NCI-H1417 treated with DMSO at 0.1 percent for 48 hours (cell line): ENCODE results near the gene TMOD3.

Experiments
- DNase-seq: peaks from one replicate; lab custom pipeline; 2025; lab: John Stamatoyannopoulos, UW

Gene TMOD3

DNA sequence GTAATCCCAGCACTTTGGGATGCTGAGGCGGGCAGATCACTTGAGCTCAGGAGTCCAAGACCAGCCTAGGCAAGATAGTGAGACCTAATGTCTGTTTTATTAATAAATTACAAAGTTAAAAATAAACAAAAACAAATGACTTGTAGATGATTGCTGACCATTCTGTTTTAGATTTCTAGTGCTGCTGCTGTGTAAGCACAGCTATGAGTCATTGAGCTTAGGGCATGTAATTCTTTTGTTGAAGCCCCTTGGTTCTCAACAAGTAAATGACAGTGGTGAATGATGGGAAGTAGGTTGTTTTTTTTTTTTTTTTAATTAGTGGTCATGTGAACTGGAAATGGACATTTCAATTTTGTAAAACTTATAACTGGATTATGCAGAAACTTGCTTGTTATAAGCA lies 78.9 kb downstream of the TMOD3 start:
- DNase-seq: no peak

DNA sequence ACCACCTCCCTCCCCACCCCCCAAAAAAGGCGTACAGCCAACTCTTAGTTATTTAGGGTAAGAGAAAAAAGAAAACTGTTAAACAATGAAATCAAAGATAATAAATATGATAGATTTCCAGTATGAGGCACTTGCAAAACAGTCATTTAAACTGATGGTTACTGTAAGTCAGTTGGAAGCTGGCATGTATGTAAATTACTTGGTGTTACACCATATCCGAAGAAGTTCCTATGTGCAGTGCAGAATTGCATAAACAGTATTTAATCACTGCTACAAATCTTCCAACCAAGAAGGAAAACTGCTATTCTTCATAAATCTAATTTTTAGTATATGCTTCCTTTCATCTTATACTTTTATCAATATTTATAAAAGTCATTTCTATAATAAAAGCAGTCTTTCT lies 80.1 kb downstream of the TMOD3 start:
- no peak for DNase-seq

DNA sequence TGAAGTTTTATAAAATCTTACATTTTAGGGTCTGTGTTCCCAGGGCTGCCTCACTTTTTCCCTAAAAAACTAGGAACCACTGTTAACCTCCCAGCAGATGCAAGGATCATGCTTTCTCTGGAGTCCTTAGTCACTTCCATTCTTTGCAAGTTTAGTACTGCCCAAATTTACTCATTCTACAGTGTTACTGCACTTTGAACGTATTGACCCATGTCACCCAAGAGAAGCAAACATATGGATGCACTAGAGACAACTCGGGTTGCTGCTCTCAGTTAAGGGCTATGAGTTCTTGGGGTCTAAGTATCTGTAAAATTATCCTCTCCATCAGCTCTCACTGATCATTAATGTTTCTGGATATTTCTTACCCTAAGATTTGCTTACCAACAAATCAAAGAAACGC lies 83.1 kb downstream of the TMOD3 start:
- DNase-seq: no peak

DNA sequence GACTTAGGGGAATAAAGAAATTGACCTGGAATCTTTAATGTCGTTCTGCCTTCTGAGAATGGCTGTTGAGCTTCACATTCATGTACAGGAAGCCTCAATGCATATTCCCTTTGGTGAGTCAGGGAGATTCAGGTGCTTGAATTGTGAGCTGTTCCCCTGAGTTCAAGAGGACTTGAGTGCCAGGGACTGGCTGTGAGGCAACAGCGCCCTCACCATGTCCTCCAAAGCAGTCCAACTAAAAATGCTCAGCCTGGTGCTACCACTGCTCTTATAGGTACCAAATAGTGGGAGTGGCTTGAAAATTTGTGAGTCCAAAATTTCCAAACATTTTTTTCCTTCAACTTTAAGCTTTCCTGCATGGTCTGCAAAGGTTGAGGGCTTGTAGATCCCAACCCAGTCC lies 88.0 kb downstream of the TMOD3 start:
- no peak for DNase-seq

DNA sequence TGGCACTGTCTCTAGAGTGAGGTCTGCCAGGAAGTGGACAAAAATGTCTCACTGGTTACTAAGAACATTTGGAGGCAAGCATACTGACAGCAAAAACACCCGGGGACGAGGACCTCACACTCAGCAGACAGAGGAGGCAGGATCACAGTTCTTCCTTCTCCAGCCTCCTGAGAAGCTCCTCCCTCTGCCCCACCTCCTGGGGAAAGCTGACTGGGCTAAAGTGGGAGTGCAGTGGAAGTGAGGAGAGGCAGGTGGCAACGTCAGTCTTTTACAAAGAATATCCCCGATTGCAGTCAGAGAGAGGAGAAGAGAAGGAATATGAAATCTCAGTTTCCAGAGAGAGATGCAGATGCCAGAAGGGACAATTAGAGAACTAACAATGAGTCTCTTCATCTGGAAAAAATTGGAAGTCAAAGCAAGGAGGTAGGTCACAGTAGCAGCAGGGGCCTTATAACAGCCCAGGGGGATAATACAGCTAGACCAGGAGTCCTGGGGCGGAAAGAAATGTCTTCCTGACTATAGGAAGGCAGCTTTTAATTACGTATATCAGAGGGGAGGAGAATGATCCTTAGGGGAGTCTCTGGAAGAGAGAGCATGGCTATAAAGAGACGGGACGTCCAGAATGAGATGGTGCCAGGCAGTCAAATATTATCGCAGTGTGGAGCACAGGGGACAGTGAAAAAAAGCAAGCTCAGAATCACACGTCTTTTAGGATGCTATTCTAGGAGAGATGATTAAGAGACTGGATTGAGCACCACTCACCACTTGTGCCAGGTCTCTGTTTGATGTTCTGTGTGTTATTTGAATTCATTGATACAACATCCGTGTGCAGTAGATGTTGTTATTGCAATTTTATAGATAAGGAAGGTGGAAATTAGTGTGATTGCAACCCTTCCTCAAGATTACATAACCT lies 95.0 kb downstream of the TMOD3 start:
- DNase-seq: no peak

DNA sequence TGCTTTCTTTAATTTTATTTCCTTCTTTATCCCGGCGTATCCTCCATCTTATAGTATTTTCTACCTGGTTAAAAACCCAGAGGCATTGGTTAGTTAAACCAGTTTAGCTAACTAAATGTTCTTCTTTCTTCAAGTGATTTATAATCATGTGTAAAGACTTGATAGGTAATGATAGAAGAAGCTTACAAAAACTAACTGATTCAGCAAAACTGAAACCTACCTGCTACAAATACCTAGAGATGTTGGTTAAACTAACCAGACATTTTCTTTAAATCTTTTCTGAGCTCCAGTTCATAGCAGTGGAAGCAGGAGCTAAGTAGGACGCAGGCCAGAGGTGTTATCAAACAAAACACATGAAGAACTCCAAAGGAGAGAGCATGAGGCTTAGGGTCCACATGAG lies 97.4 kb downstream of the TMOD3 start:
- DNase-seq: no peak

DNA sequence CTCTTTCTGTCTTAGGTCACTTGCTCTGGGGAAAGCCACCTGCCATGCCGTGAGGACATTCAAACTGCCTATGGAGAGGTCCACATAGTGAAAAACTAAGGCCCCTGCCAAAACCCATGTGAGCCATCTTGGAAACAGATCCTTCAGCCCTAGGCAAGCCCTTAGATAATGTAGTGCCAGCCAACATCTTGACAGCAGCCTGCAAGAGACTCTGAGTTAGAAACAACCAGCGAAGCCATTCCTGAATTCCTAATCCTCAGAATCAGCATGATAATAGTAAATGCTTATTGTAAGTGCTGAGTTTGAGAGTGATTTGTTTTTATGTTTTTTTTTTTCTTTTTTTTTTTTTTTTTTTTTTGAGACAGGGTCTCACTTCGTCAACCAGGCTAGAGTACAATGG lies 101.6 kb downstream of the TMOD3 start:
- DNase-seq: no peak

DNA sequence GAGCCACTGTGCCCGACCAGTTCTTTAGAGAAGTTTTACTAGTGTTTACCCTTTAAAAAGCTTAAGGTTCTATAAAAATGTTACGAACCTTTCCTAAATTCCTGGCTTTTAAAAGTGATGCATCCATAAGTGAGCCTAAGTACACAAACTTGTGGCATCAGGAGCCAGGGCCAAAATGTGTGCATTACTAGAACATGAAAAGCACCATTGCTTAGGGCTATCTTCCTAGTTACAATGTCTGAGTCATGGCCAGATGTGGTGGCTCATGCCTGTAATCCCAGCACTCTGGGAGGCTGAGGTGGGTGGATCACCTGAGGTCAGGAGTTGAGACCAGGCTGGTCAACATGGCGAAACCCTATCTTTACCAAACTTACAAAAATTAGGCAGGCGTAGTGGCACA lies 102.2 kb downstream of the TMOD3 start:
- DNase-seq: no peak

DNA sequence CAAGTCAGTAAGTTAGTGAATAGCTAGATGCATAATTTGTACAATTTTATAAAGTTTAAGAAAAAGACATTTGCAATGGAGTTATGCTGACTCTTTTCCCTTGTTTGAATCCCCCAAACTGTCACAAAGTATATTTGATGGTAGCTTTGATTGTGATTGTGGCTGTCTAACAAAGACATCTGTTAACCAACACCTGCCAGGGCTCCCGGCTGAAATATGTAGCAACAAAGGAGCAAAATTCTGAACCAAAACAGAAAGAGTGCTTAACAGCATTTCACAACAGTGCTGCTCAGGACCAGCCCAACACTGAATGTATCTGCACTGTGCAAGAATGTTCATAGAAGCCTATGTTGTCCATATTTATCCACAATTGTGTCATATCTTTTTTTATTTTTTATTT lies 102.7 kb downstream of the TMOD3 start:
- no peak for DNase-seq

DNA sequence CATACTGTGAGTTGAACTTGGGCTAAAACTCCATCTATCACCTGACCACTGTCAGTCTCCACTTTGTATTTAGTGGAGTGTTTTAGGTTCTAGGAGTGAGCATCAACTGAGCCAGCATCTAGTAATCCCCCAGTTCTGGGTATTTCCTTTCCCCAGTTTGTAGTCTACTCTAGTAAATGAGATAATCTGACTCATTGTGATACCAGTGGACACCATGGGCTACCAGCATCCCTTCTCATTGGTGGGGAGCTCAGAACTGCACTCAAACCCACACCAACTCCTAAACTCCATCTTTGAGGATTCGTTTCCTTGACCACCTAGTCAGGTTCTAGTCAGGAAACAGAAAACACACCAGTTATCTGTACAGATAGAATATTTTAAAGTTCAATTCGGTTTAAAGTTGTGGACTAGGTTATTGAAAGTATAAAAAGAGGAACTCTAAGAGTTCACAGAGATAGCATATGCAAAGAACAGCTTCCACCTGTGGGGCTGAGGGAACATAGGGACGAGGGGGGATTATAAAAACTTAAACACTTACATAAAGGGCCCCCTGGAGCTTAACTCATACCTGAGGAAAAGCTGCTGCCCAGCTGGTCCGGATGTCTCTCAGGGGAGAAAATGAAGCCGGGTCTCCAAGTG lies 106.1 kb downstream of the TMOD3 start:
- no peak for DNase-seq

DNA sequence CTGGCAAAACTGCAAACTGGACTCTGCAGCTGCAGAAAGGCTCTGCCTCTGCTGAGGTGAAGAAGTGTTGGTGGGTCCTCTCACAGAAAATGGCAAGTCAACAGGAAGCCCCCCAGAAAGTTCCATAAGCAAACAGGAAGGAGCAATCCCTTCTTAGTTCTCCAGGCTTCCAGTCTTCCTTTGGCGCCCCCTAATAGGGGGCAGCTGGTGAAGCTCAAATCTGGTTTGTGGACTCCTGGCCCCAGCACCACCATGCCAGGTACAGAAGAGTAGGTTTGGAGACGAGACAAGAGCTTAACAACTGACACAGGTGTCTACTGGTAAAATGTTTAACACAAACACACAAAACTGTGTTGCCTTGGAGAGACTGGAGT lies 106.6 kb downstream of the TMOD3 start:
- no peak for DNase-seq

DNA sequence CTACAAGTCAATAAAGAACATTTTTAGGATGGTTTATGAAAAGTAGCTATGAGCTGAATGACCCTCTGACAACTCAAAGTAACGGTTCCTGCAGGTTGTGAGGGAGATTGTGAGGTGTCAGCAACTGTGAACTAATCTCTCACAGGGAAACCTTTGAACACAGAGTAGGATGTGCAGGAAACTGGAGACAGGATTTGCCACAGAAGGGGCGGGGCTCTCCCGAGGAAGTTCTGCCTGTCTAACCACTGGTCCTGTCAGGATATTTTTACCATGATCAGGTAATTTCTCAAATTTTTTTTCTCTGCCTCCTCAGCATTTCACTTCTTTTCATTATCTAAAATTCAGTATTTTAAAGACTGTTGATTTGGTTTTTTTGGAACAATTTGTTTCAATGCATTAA lies 108.8 kb downstream of the TMOD3 start:
- DNase-seq: no peak

DNA sequence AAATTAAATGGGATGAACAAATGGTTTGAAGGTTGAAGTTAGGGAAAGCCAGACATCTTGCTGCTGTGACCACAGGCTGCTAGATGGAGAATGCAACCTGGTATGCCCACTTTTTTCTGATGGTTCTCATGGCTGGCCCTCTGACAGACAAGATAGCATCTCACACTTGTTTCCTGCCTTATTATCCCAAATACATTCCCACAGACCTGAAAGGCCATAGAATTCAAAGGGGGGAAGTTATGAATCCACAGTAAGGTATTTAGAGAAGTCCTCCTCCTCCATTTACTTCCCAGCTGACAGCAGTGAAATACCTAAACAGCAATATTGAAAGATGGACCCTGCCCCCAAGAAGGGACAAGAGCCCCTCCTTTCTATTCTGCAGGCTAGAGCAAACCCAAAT lies 109.8 kb downstream of the TMOD3 start:
- no peak for DNase-seq

DNA sequence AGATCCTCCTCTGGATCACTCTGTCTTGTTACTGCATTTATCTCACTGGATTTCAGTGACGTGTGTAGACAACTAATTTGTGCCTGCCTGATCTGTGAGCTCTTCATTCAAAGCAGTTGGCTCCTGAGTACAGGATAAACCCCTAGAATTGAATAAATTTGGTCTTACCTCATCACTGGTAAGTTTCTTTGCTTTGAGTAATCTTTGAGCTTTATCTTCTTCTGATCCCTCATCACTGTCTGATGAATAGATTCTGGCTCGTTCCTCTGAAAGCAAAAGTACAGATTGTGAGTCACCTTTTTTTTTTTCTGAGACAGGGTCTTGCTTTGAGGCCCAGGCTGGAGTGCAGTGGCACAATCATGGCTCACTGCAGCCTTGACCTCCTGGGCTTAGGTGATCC lies 117.7 kb downstream of the TMOD3 start:
- no peak for DNase-seq

DNA sequence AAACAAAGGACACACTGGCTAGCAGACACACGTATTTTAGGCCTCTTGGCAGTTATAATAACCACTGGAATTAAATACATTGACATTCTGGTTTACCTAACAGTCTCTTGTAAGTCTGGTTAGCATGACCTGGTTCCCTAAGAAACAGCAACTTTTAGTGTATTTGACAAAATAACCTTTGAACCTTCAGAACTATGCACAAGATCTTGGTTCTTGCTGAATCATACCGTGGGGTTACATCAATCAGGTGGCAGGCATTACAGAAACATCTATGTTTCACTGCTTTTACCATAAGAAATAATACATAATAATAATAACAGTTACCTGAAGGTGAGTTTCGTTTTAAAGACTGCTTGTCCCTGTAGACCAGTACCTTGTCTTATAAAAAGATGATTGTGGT lies 123.4 kb downstream of the TMOD3 start:
- no peak for DNase-seq

DNA sequence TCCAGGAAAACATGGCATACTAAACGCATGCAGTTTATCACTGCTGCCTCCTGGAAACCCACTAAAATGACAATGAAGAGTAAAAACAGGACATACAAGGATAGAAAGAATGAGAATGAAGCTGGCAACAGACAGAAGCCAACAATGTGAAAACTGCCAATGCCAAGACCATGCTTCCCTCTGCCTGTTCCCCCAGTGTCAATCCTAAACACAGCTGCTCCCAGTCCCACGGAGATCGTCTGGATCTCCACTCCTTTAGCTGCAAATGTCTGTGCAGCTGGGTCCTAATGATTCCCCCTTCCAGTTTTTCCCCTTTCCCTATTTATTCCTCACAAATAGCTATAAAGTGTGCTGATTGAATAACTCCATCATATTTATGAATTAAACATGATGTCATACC lies 126.1 kb downstream of the TMOD3 start:
- no peak for DNase-seq
